IMR-90 (cell line): ENCODE measurements around the gene PRCP. TPM values are rescaled to one million over a fixed set of nuclear protein-coding genes. Genes with fewer than 3 reads are reported as not detected.

Source experiments
- ATAC-seq: fragments of 200-7000 bp; cut with Tn5 transposase; 2 replicates; pipeline ENCODE4 v1.9.1; 2020; ENCODE audit warnings: low read depth, mild to moderate bottlenecking, moderate library complexity
- BruUV-seq: library from RNA; stranded (reverse); fragments of 400-500 nt; replicated peaks from 2 replicates; lab custom pipeline; 2021; lab: Mats Ljungman, UMichigan
- CTCF ChIA-PET: fragments of 300-600 bp; formaldehyde crosslinking; extraction: SDS; loops from one replicate; lab custom pipeline; 2021; ENCODE audit warnings: antibody characterized with exemption; lab: Yijun Ruan, JAX
- POLR2A ChIA-PET: fragments of 300-600 bp; sonication (Branson Sonifier 250); formaldehyde crosslinking; loops from one replicate; lab custom pipeline; 2022; ENCODE audit warnings: antibody characterized with exemption; ENCODE audit not compliant: unreplicated experiment; lab: Charles Lee
- DNase-seq: peaks from one replicate; pipeline ENCODE4 v3.0.0; 2013
- H2AFZ ChIP-seq: replicated peaks from 2 replicates; pipeline ENCODE3; 2013; ENCODE audit warnings: low read length, mild to moderate bottlenecking; ENCODE audit not compliant: poor library complexity
- H2AK5ac ChIP-seq: 2 replicates; pipeline ENCODE4 v1.6.1; 2013; ENCODE audit warnings: low read depth, low read length, inconsistent platforms
- H2AK9ac ChIP-seq: replicated peaks from 2 replicates; pipeline ENCODE3; 2013; ENCODE audit warnings: mild to moderate bottlenecking, low read depth, low read length, moderate library complexity; ENCODE audit not compliant: poor library complexity
- H2BK120ac ChIP-seq: 2 replicates; pipeline ENCODE4 v1.6.1; 2013; ENCODE audit warnings: low read depth, low read length, inconsistent platforms
- H2BK15ac ChIP-seq: 3 replicates; pipeline ENCODE4 v1.6.1; 2013; ENCODE audit warnings: low read depth, low read length, inconsistent platforms
- H2BK20ac ChIP-seq: 2 replicates; pipeline ENCODE4 v1.6.1; 2013; ENCODE audit warnings: low read depth, mild to moderate bottlenecking, inconsistent platforms, low read length, moderate library complexity
- H2BK5ac ChIP-seq: 2 replicates; pipeline ENCODE4 v1.6.1; 2013; ENCODE audit warnings: mild to moderate bottlenecking, low read depth, low read length, inconsistent platforms; ENCODE audit not compliant: poor library complexity, severe bottlenecking
- H3K14ac ChIP-seq: replicated peaks from 2 replicates; pipeline ENCODE4 v1.6.1; 2013; ENCODE audit warnings: low read depth, low read length, inconsistent platforms
- H3K18ac ChIP-seq: 2 replicates; pipeline ENCODE4 v1.6.1; 2013; ENCODE audit warnings: low read depth, low read length, control low read depth
- H3K23ac ChIP-seq: 2 replicates; pipeline ENCODE4 v1.6.1; 2013; ENCODE audit warnings: low read depth, low read length, inconsistent platforms
- H3K27ac ChIP-seq: 2 replicates; pipeline ENCODE4 v1.5.1; 2013; ENCODE audit warnings: mild to moderate bottlenecking, control low read depth, low read length; ENCODE audit not compliant: insufficient read depth
- H3K27me3 ChIP-seq: 2 replicates; pipeline ENCODE4 v1.6.1; 2013; ENCODE audit warnings: low read length; ENCODE audit not compliant: control insufficient read depth, insufficient read depth
- H3K36me3 ChIP-seq: 2 replicates; pipeline ENCODE4 v1.6.1; 2013; ENCODE audit warnings: low read length, mixed read lengths; ENCODE audit not compliant: control insufficient read depth, insufficient read depth
- H3K4ac ChIP-seq: 2 replicates; pipeline ENCODE4 v1.6.1; 2013; ENCODE audit warnings: low read depth, low read length, inconsistent platforms
- H3K4me1 ChIP-seq: 2 replicates; pipeline ENCODE4 v1.6.1; 2013; ENCODE audit warnings: low read length, mixed read lengths; ENCODE audit not compliant: control insufficient read depth, insufficient read depth
- H3K4me2 ChIP-seq: 2 replicates; pipeline ENCODE4 v1.6.1; 2013; ENCODE audit warnings: low read depth, mild to moderate bottlenecking, control low read depth, low read length, moderate library complexity
- H3K4me3 ChIP-seq: 2 replicates; pipeline ENCODE4 v1.5.1; 2013; ENCODE audit warnings: low read depth, mild to moderate bottlenecking, control low read depth, low read length, moderate library complexity; ENCODE audit not compliant: insufficient read depth
- H3K56ac ChIP-seq: 2 replicates; pipeline ENCODE4 v1.6.1; 2013; ENCODE audit warnings: low read length, inconsistent platforms; ENCODE audit not compliant: insufficient read depth; ENCODE audit errors: extremely low read depth
- H3K79me1 ChIP-seq, 2 experiments: 2 replicates each; pipeline ENCODE4 v1.6.1; 2013; ENCODE audit warnings: low read length in 2 of 2, inconsistent platforms in 1 of 2, low read depth in 1 of 2
- H3K9ac ChIP-seq: 2 replicates; pipeline ENCODE4 v1.6.1; 2013; ENCODE audit warnings: low read depth, low read length, control low read depth
- H3K9me1 ChIP-seq: 2 replicates; pipeline ENCODE4 v1.6.1; 2013; ENCODE audit warnings: low read length, inconsistent platforms; ENCODE audit not compliant: insufficient read depth
- H3K9me3 ChIP-seq: 2 replicates; pipeline ENCODE4 v1.6.1; 2013; ENCODE audit warnings: low read length; ENCODE audit not compliant: control insufficient read depth, insufficient read depth
- H4K20me1 ChIP-seq: 2 replicates; pipeline ENCODE4 v1.6.1; 2013; ENCODE audit warnings: low read length, inconsistent platforms; ENCODE audit not compliant: insufficient read depth
- H4K5ac ChIP-seq: 2 replicates; pipeline ENCODE4 v1.6.1; 2013; ENCODE audit warnings: mild to moderate bottlenecking, low read depth, low read length, control low read depth
- H4K8ac ChIP-seq, 2 experiments: 2 replicates each; pipeline ENCODE4 v1.6.1; 2013; ENCODE audit warnings: low read depth in 2 of 2, low read length in 2 of 2, control low read depth in 1 of 2, inconsistent platforms in 1 of 2
- H4K91ac ChIP-seq: 2 replicates; pipeline ENCODE4 v1.6.1; 2013; ENCODE audit warnings: low read depth, low read length, inconsistent platforms; ENCODE audit not compliant: insufficient read depth
- BHLHE40 ChIP-seq: fragments of 150-350 bp; IDR thresholded peaks from 2 replicates; pipeline ENCODE4 v1.6.1; 2016; ENCODE audit warnings: mild to moderate bottlenecking, low read depth, low read length
- CEBPB ChIP-seq: IDR thresholded peaks from 2 replicates; pipeline ENCODE4 v1.6.1; 2012; ENCODE audit warnings: low read depth, low read length, improper control_type of control experiment
- CHD1 ChIP-seq: IDR thresholded peaks from 2 replicates; pipeline ENCODE4 v1.6.1; 2012; ENCODE audit warnings: low read depth, low read length, improper control_type of control experiment
- CTCF ChIP-seq: conservative IDR thresholded peaks from 2 replicates; pipeline ENCODE4 v1.5.1; 2012; ENCODE audit warnings: mild to moderate bottlenecking, low read depth, low read length, improper control_type of control experiment
- ELK1 ChIP-seq: fragments of 150-350 bp; IDR thresholded peaks from 2 replicates; pipeline ENCODE4 v1.6.1; 2016; ENCODE audit warnings: low read depth, mild to moderate bottlenecking, low read length, moderate library complexity, borderline replicate concordance
- FOS ChIP-seq: fragments of 150-350 bp; IDR thresholded peaks from 2 replicates; pipeline ENCODE4 v1.6.1; 2016; ENCODE audit warnings: low read depth, low read length
- MAFK ChIP-seq: IDR thresholded peaks from 2 replicates; pipeline ENCODE4 v1.6.1; 2012; ENCODE audit warnings: low read depth, low read length, improper control_type of control experiment
- MAZ ChIP-seq: IDR thresholded peaks from 2 replicates; pipeline ENCODE4 v1.6.1; 2012; ENCODE audit warnings: low read depth, mild to moderate bottlenecking, low read length, improper control_type of control experiment, moderate library complexity, borderline replicate concordance
- MXI1 ChIP-seq: IDR thresholded peaks from 2 replicates; pipeline ENCODE4 v1.6.1; 2012; ENCODE audit warnings: low read depth, mild to moderate bottlenecking, low read length, moderate library complexity, borderline replicate concordance
- NFE2L2 ChIP-seq: fragments of 150-350 bp; IDR thresholded peaks from 2 replicates; pipeline ENCODE4 v1.6.1; 2016; ENCODE audit warnings: low read depth, mild to moderate bottlenecking, low read length
- POLR2A ChIP-seq: IDR thresholded peaks from 2 replicates; pipeline ENCODE4 v1.6.1; 2012; ENCODE audit warnings: mild to moderate bottlenecking, low read depth, low read length
- RAD21 ChIP-seq: IDR thresholded peaks from 2 replicates; pipeline ENCODE4 v1.6.1; 2012; ENCODE audit warnings: low read length, improper control_type of control experiment
- RCOR1 ChIP-seq: IDR thresholded peaks from 2 replicates; pipeline ENCODE4 v1.6.1; 2012; ENCODE audit warnings: mild to moderate bottlenecking, low read length, improper control_type of control experiment; ENCODE audit not compliant: insufficient replicate concordance
- RFX5 ChIP-seq: IDR thresholded peaks from 2 replicates; pipeline ENCODE4 v1.8.0; 2012; ENCODE audit warnings: low read depth, mild to moderate bottlenecking, low read length, moderate library complexity
- SMC3 ChIP-seq: fragments of 150-350 bp; IDR thresholded peaks from 2 replicates; pipeline ENCODE4 v1.6.1; 2016; ENCODE audit warnings: low read depth, mild to moderate bottlenecking, antibody characterized with exemption, low read length, moderate library complexity
- USF2 ChIP-seq: fragments of 150-350 bp; IDR thresholded peaks from 2 replicates; pipeline ENCODE4 v1.6.1; 2017; ENCODE audit warnings: mild to moderate bottlenecking, antibody characterized with exemption, low read length, low read depth
- dilution Hi-C: fragments of 300-500 bp; cut with HindIII; formaldehyde crosslinking; loops from one replicate; pipeline ENCODE4 v1.14.3; 2018; ENCODE audit warnings: low sequenced_read_pairs; ENCODE audit not compliant: unreplicated experiment
- in situ Hi-C: fragments of 300-500 bp; cut with MboI; formaldehyde crosslinking; loops from 3 replicates; pipeline ENCODE4 v1.14.3; 2019; ENCODE audit warnings: low sequenced_read_pairs, inconsistent platforms, mixed read lengths
- intact Hi-C: fragments of 100-400 bp; cut with micrococcal nuclease; formaldehyde crosslinking; loops from 2 replicates; pipeline ENCODE4 v1.10.0; 2022
- polyA plus RNA-seq, 3 experiments: library from polyadenylated mRNA; depleted of rRNA; stranded (reverse); fragments of >200 nt; gene quantifications; 2 replicates each; pipeline ENCODE4 v1.2.3, GENCODE V29; 2012; ENCODE audit warnings: low replicate concordance in 1 of 3
- total RNA-seq: library from RNA; depleted of rRNA; stranded (reverse); fragments of >200 nt; gene quantifications from 2 replicates; pipeline ENCODE4 v1.2.3, GENCODE V29; 2012

PRCP gene
- total and polyA plus RNA-seq, 2 of the 4 experiments (the other 2 are of a cell fraction): 31.7 to 64.9 TPM

- Histone ChIP-seq H4K91ac (no peak overlapping the region), H3K79me1 (peaks cover 7 to 13% of the 10 kb centered on the region in 2 experiments), H3K56ac (no peak overlapping the region), H3K9me1 (peaks cover 4% of the 10 kb centered on the region; the same call in 1 of the 2 replicates), H2BK120ac (peak overlapping the region; percentile 81; the same call in 1 of the 2 replicates), H2AK9ac (no peak overlapping the region), H2AK5ac (no peak overlapping the region), H3K36me3 (no peaks in the 10 kb centered on the region), H3K27ac (no peak overlapping the region), H3K4ac (peak overlapping the region; percentile 80; the same call in 1 of the 2 replicates), H4K5ac (peak overlapping the region; percentile 89; the same call in 1 of the 2 replicates), H3K4me3 (no peak overlapping the region), H3K9me3 (no peaks in the 10 kb centered on the region), H3K23ac (no peak overlapping the region), H3K4me1 (peaks cover 9% of the 10 kb centered on the region), H4K8ac (peak overlapping the region in 1 of 2 experiments; percentile 59; a peak in 1 of 4 replicates), H3K14ac (no peak overlapping the region), H2BK20ac (no peak overlapping the region), H2BK15ac (peak overlapping the region; percentile 68; the same call in 1 of the 3 replicates), H3K27me3 (no peaks in the 10 kb centered on the region), H2AFZ (no peak overlapping the region), H3K4me2 (peak overlapping the region; percentile 23; the same call in 1 of the 2 replicates), H3K9ac (no peak overlapping the region), H2BK5ac (peak overlapping the region; percentile 86), H3K18ac (peak overlapping the region; percentile 82; the same call in 1 of the 2 replicates), H4K20me1 (no peaks in the 10 kb centered on the region)
- in situ Hi-C loops (no loop called here), dilution Hi-C loops (no loop called here), intact Hi-C loops (no loop called here)
- DNase-seq: peak; percentile 13
- CTCF ChIA-PET: interaction anchor here (1.4 kb wide), 1 partner anchor 78 kb away, joined by 4 read pairs; no protein-coding TSS in a partner anchor
- TF ChIP-seq RFX5 (no peak), RCOR1 (no peak), CHD1 (no peak), NFE2L2 (no peak), CEBPB (no peak), USF2 (no peak), BHLHE40 (no peak), MAFK (no peak), MAZ (no peak), CTCF (no peak), FOS (no peak), RAD21 (no peak), ELK1 (no peak), SMC3 (no peak), POLR2A (no peak), MXI1 (no peak)
- POLR2A ChIA-PET: interaction anchor here (0.5 kb wide), 1 partner anchor 985 kb away, joined by 3 read pairs; no protein-coding TSS in a partner anchor
- no TSS peak for BruUV-seq
- no peak for ATAC-seq
Observed at GRCh38 chr11:82854242-82854641, 46.0 kb downstream of the PRCP start.
